ENCODE results near the gene KRT78.

KRT78 gene

GRCh38 chr12:52815676-52816588 is 32.9 kb downstream of the KRT78 start:
- H3K27ac ChIP-seq, result no peak overlapping the region
- no peak for TF ChIP-seq CTCF (conservative IDR thresholded peaks at IDR 0.05)
- no peak for TF ChIP-seq ZFX (IDR thresholded peaks at IDR 0.05)

- H3K27ac ChIP-seq, result no peak overlapping the region
- TF ChIP-seq ZFX (IDR thresholded peaks at IDR 0.05), result no peak
- TF ChIP-seq CTCF (conservative IDR thresholded peaks at IDR 0.05), result no peak
Measured at GRCh38 chr12:52815161-52815560, 33.6 kb downstream of the KRT78 start.

GRCh38 chr12:52814710-52815155 is 34.1 kb downstream of the KRT78 start:
- no peak overlapping the region for H3K27ac ChIP-seq
- no peak for TF ChIP-seq CTCF (conservative IDR thresholded peaks at IDR 0.05)
- no peak for TF ChIP-seq ZFX (IDR thresholded peaks at IDR 0.05)

- TF ChIP-seq ZFX (IDR thresholded peaks at IDR 0.05) (no peak), CTCF (conservative IDR thresholded peaks at IDR 0.05) (no peak)
- no peak within 1 kb of the TSS for H3K27ac ChIP-seq
Measured at GRCh38 chr12:52813885-52814709, 34.7 kb downstream of the KRT78 start, which contains the start of gene KRT4. TSS of gene KRT4 (minus strand) at chr12:52814116. CDS start at chr12:52814058, 58 bp downstream.

GRCh38 chr12:52813203-52813819 is 35.5 kb downstream of the KRT78 start:
- no peak for TF ChIP-seq ZFX (IDR thresholded peaks at IDR 0.05)
- TF ChIP-seq CTCF (conservative IDR thresholded peaks at IDR 0.05), result no peak
- H3K27ac ChIP-seq, result no peak overlapping the region

GRCh38 chr12:52812749-52813148 is 36.0 kb downstream of the KRT78 start:
- TF ChIP-seq CTCF (conservative IDR thresholded peaks at IDR 0.05), result no peak
- TF ChIP-seq ZFX (IDR thresholded peaks at IDR 0.05), result no peak
- H3K27ac ChIP-seq, result no peak overlapping the region

Data from C4-2B (cell line).